Progenitor cell of endocrine pancreas (in vitro differentiated cells): ENCODE results near the gene MYO5C. TPM values are rescaled to one million over a fixed set of nuclear protein-coding genes. Genes with fewer than 3 reads are reported as not detected.

Experiments
- DNase-seq: peaks from one replicate; pipeline ENCODE4 v3.0.0; 2021; ENCODE audit warnings: low spot score; ENCODE audit not compliant: unreplicated experiment
- H3K27ac Mint-ChIP-seq: 2 replicates; pipeline ENCODE4 v1.8.0; 2021; ENCODE audit warnings: mild to moderate bottlenecking, moderate library complexity, mixed read lengths
- H3K27me3 Mint-ChIP-seq: 2 replicates; pipeline ENCODE4 v1.8.0; 2021; ENCODE audit warnings: mixed read lengths
- H3K36me3 Mint-ChIP-seq: 2 replicates; pipeline ENCODE4 v1.8.0; 2022; ENCODE audit warnings: mixed read lengths; ENCODE audit not compliant: insufficient read depth
- H3K4me1 Mint-ChIP-seq: 2 replicates; pipeline ENCODE4 v1.8.0; 2021; ENCODE audit warnings: low read depth, mixed read lengths
- H3K4me3 Mint-ChIP-seq: 2 replicates; pipeline ENCODE4 v1.8.0; 2021; ENCODE audit warnings: low read depth, mild to moderate bottlenecking, moderate library complexity, mixed read lengths
- H3K9me3 Mint-ChIP-seq: 2 replicates; pipeline ENCODE4 v1.8.0; 2021; ENCODE audit warnings: low read depth, mixed read lengths
- total RNA-seq: library from RNA; stranded (reverse); gene quantifications from 2 replicates; pipeline ENCODE4 v1.2.1, GENCODE V29; 2021
- TF ChIP-seq, protein P1 (sequence below): fragments of 200-600 bp; sonication (generic); IDR thresholded peaks from one replicate; pipeline ENCODE4 v1.5.0; 2021; ENCODE audit warnings: antibody characterized with exemption, mild to moderate bottlenecking; ENCODE audit not compliant: unreplicated experiment

Gene MYO5C
- total RNA-seq, 1 donor from 2014 or later: 65.6 TPM

DNA sequence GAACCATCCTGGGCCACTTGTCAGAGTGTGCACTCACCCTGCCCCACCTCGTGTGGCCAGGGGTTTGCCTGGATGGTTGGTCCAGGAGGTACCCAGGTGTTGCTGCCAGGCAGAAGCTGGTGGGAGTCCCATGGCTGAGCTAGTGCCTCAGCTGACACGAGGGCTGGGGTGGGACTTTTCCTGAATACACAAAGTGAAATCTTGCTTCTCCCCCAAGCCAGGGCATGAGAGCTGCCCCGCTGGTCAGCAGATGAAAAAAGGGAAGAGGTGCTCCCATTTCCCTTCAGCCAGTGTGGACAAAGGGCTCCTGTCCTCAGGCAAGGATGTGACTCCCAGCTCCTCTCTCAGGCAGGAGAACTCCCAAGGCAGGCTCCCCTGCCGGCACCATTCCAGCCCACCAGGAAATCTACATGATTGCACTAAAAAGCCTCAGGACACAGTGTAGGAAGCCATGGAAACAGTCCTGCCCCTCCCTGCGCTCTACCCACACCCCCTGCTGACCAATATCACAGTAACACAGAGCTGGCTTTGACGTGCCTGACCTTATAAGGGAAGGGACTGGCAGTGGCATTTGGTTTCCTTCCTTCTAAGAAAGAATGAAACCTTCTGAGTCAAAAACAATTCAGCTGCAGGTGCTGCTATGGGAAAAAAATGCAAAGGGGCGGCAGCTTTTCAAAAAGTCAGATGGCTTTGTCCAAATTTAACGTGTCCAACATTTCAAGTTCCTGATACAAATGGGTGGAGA, 33.9 kb downstream of the MYO5C start:
- Mint-ChIP-seq H3K9me3 (no peaks in the 10 kb centered on the region), H3K36me3 (peaks cover 25% of the 10 kb centered on the region), H3K4me1 (peaks cover 36% of the 10 kb centered on the region), H3K4me3 (no peak overlapping the region), H3K27ac (peak overlapping the region; percentile 96), H3K27me3 (no peaks in the 10 kb centered on the region)
- TF ChIP-seq, protein P1, sequence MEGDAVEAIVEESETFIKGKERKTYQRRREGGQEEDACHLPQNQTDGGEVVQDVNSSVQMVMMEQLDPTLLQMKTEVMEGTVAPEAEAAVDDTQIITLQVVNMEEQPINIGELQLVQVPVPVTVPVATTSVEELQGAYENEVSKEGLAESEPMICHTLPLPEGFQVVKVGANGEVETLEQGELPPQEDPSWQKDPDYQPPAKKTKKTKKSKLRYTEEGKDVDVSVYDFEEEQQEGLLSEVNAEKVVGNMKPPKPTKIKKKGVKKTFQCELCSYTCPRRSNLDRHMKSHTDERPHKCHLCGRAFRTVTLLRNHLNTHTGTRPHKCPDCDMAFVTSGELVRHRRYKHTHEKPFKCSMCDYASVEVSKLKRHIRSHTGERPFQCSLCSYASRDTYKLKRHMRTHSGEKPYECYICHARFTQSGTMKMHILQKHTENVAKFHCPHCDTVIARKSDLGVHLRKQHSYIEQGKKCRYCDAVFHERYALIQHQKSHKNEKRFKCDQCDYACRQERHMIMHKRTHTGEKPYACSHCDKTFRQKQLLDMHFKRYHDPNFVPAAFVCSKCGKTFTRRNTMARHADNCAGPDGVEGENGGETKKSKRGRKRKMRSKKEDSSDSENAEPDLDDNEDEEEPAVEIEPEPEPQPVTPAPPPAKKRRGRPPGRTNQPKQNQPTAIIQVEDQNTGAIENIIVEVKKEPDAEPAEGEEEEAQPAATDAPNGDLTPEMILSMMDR: no peak
- peak; percentile 34 for DNase-seq

DNA sequence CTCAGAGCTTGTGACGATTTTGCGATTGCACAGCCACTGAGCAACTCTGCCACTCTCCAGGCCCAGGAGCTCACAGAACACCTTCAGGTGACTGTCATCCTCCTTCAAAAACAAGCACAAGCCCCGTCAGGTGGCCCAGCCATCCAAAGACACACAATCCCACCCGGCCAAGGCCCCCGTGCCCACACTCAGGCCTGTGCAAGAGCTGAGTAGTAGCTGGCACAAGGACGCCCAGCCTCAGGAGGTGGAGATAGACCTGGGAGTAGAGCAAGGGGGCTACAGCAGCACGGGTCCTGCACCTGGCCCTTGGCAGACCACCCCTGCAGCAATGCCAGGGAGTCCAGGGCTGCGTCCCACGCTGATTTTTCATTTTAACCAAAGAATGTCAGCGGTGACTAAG, 34.6 kb downstream of the MYO5C start:
- no peak for DNase-seq
- TF ChIP-seq, protein P1: no peak
- Mint-ChIP-seq H3K27ac (peak overlapping the region; percentile 92), H3K36me3 (peaks cover 26% of the 10 kb centered on the region), H3K27me3 (no peaks in the 10 kb centered on the region), H3K4me3 (no peak overlapping the region), H3K9me3 (no peaks in the 10 kb centered on the region), H3K4me1 (peaks cover 39% of the 10 kb centered on the region)

DNA sequence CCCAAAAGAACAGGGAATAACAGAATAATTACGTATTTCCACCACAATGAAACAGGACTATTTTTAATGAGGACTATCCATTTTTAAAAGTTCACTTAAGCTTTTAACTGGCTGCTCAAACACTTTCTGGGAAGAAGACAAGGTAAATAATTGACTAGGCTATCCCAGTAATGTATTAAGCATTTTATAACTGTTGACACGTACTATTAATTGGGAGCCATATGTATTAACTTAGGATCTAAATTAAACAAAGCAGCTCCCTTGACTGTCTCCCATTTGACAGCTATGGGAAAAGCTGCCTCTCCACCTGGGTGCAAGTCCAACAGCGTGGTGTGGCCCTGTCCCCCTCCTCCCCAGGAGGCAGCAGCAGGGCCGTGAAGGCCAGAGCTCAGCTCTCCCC, 36.1 kb downstream of the MYO5C start:
- peaks cover 26% of the 10 kb centered on the region for H3K36me3 Mint-ChIP-seq
- no peaks in the 10 kb centered on the region for H3K9me3 Mint-ChIP-seq
- H3K27me3 Mint-ChIP-seq: no peaks in the 10 kb centered on the region
- DNase-seq: no peak
- H3K4me3 Mint-ChIP-seq: no peak overlapping the region
- peak overlapping the region; percentile 31 for H3K27ac Mint-ChIP-seq
- H3K4me1 Mint-ChIP-seq: peaks cover 38% of the 10 kb centered on the region
- TF ChIP-seq, protein P1: no peak

DNA sequence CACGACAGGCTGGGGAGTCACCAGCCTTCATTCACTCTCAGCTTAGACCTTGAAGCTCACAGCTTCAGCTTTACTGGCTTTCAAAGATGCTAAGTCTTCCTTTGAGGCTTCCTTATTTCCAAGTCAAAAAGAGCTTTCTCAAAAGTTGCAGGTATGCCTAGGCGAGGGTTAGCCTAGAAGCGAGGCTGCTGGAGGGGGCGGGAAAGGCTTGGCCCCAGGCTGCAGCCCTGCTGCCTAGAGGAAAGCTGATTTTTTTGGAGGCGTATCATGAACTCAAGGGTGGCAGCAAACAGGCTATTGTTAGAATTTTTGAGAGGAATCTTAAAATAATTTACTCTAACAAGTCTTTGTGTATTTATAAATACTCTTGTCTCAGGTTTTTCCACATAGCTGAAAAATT, 37.1 kb downstream of the MYO5C start:
- peaks cover 32% of the 10 kb centered on the region for H3K4me1 Mint-ChIP-seq
- H3K27ac Mint-ChIP-seq: no peak overlapping the region
- no peak overlapping the region for H3K4me3 Mint-ChIP-seq
- TF ChIP-seq, protein P1: no peak
- H3K9me3 Mint-ChIP-seq: no peaks in the 10 kb centered on the region
- no peaks in the 10 kb centered on the region for H3K27me3 Mint-ChIP-seq
- H3K36me3 Mint-ChIP-seq: peaks cover 24% of the 10 kb centered on the region
- DNase-seq: no peak

DNA sequence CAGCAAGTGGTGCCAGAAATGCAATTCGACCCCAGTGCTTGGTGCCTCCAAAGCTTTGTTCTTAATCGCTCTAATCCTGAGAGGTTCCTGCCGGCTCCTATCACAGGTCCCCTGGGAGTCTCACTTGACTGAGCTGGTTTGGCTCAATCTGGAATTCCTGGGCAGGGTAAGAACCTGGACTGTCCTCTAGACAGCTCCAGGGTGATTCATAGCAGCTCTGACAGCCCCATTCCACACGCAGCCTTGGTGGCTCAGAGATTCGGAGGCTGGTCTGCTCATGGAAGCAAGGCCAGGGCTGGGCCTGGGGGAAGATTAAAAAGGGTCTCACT, 37.9 kb downstream of the MYO5C start:
- Mint-ChIP-seq H3K27me3 (no peaks in the 10 kb centered on the region), H3K4me3 (no peak overlapping the region), H3K36me3 (peaks cover 22% of the 10 kb centered on the region), H3K9me3 (no peaks in the 10 kb centered on the region), H3K27ac (no peak overlapping the region), H3K4me1 (peaks cover 24% of the 10 kb centered on the region)
- no peak for DNase-seq
- TF ChIP-seq, protein P1: no peak
